K562 (cell line): ENCODE results near the gene ABHD1. TPM values are rescaled to one million over a fixed set of nuclear protein-coding genes. Genes with fewer than 3 reads are reported as not detected.

Source experiments
- ATAC-seq: fragments of 200-7000 bp; cut with Tn5 transposase; 3 replicates; pipeline ENCODE4 v1.9.1; 2020; ENCODE audit warnings: moderate library complexity
- BruUV-seq: library from RNA; stranded (reverse); fragments of 400-500 nt; replicated peaks from 2 replicates; lab custom pipeline; 2021; lab: Mats Ljungman, UMichigan
- CTCF ChIA-PET: fragments of 300-600 bp; formaldehyde crosslinking; extraction: SDS; loops from one replicate; lab custom pipeline; 2021; ENCODE audit warnings: low intra/inter-chr PET ratio; lab: Yijun Ruan, JAX
- POLR2A ChIA-PET: fragments of 300-600, 350-650 bp; sonication (Branson Sonifier 250); formaldehyde crosslinking; extraction: SDS; loops from one replicate; lab custom pipeline; 2021; ENCODE audit warnings: antibody characterized with exemption, inconsistent platforms; lab: Yijun Ruan, JAX
- DNase-seq, 4 experiments: peaks; one replicate each; pipeline versions ENCODE4 v3.0.0 to v3.0.0-alpha.2; 2011 to 2018; ENCODE audit warnings: low spot score in 3 of 4, mixed read lengths in 3 of 4; ENCODE audit errors: extremely low read depth in 1 of 4
- FAIRE-seq: peaks from 2 replicates; lab custom pipeline; 2011; peaks lifted over from hg19 to GRCh38; lab: Jason Lieb, UNC
- H2AFZ ChIP-seq: 2 replicates; pipeline ENCODE4 v1.6.0; 2011; ENCODE audit warnings: low read depth, low read length, control low read depth, inconsistent platforms
- H3K27ac ChIP-seq: fragments of 200-600 bp; 3 replicates; pipeline ENCODE4 v1.8.0; 2011; ENCODE audit warnings: low read depth, mild to moderate bottlenecking, control low read depth, inconsistent platforms, low read length, moderate library complexity, mixed read lengths; ENCODE audit errors: extremely low read depth
- H3K27me3 ChIP-seq, 2 experiments: fragments of 300-600 bp in 1 of 2; 2 replicates in 1 of 2; 3 replicates in 1 of 2; pipeline versions ENCODE4 v1.6.0 to v1.8.0; 2011; ENCODE audit warnings: inconsistent platforms in 2 of 2, low read length in 2 of 2, mild to moderate bottlenecking in 1 of 2, mixed read lengths in 1 of 2, moderate library complexity in 1 of 2; ENCODE audit not compliant: control insufficient read depth in 2 of 2, insufficient read depth in 2 of 2
- H3K36me3 ChIP-seq: fragments of 300-600 bp; 3 replicates; pipeline ENCODE4 v1.8.0; 2011; ENCODE audit warnings: mild to moderate bottlenecking, low read length, inconsistent platforms; ENCODE audit not compliant: control insufficient read depth, insufficient read depth
- H3K4me1 ChIP-seq, 2 experiments: fragments of 200-600 bp in 1 of 2; replicated peaks in 1 of 2; 2 replicates in 1 of 2; 3 replicates in 1 of 2; pipeline versions ENCODE4 v1.5.1 to v1.8.0; 2011; ENCODE audit warnings: inconsistent platforms in 2 of 2, low read length in 2 of 2, mild to moderate bottlenecking in 1 of 2, mixed read lengths in 1 of 2, moderate library complexity in 1 of 2; ENCODE audit not compliant: control insufficient read depth in 2 of 2, insufficient read depth in 2 of 2
- H3K4me2 ChIP-seq: 2 replicates; pipeline ENCODE4 v1.6.1; 2011; ENCODE audit warnings: low read length, control low read depth, inconsistent platforms, mixed read lengths; ENCODE audit not compliant: insufficient read depth
- H3K4me3 ChIP-seq: fragments of 200-600 bp; sonication (generic), shearing (Covaris generic); 2 replicates; pipeline ENCODE4 v1.5.1; 2016; ENCODE audit warnings: control low read depth, inconsistent platforms
- H3K79me2 ChIP-seq: fragments of 200-600 bp; 3 replicates; pipeline ENCODE4 v1.8.0; 2011; ENCODE audit warnings: low read length, inconsistent platforms; ENCODE audit not compliant: control insufficient read depth, insufficient read depth
- H3K9ac ChIP-seq, 2 experiments: 2 replicates each; pipeline versions ENCODE4 v1.6.0 to v1.6.1; 2011; ENCODE audit warnings: low read depth in 2 of 2, low read length in 2 of 2, control low read depth in 1 of 2, inconsistent platforms in 1 of 2, mild to moderate bottlenecking in 1 of 2, mixed read lengths in 1 of 2; ENCODE audit not compliant: insufficient read depth in 1 of 2
- H3K9me1 ChIP-seq: one replicate; pipeline ENCODE4 v1.6.0; 2011; ENCODE audit warnings: inconsistent platforms, mild to moderate bottlenecking, low read length, moderate library complexity; ENCODE audit not compliant: control insufficient read depth, insufficient read depth
- H3K9me3 ChIP-seq: replicated peaks from 2 replicates; pipeline ENCODE4 v1.5.1; 2011; ENCODE audit warnings: low read depth, low read length, inconsistent platforms; ENCODE audit not compliant: control insufficient read depth, insufficient read depth
- H4K20me1 ChIP-seq: replicated peaks from 2 replicates; pipeline ENCODE4 v1.6.1; 2011; ENCODE audit warnings: low read length, inconsistent platforms, mixed read lengths; ENCODE audit not compliant: control insufficient read depth, insufficient read depth
- E2F1 ChIP-seq: sonication (generic); formaldehyde crosslinking; IDR thresholded peaks from 2 replicates; pipeline ENCODE4 v1.8.1; 2023; ENCODE audit warnings: mild to moderate bottlenecking, missing genetic modification reagents, moderate library complexity
- GABPB2 ChIP-seq: fragments of 250-450 bp; sonication (Bioruptor Pico); conservative IDR thresholded peaks from 2 replicates; pipeline ENCODE4 v1.5.1; 2021; ENCODE audit warnings: mild to moderate bottlenecking
- HDAC2 ChIP-seq: fragments of 450-650 bp; IDR thresholded peaks from 2 replicates; pipeline ENCODE4 v1.6.1; 2016; ENCODE audit warnings: mild to moderate bottlenecking
- SPI1 ChIP-seq: IDR thresholded peaks from 2 replicates; pipeline ENCODE4 v1.6.1; 2011; ENCODE audit warnings: low read depth, low read length, control low read depth, borderline replicate concordance
- TFAP4 ChIP-seq: sonication (generic); formaldehyde crosslinking; IDR thresholded peaks from 2 replicates; pipeline ENCODE4 v1.8.0; 2022; ENCODE audit warnings: missing genetic modification reagents, mild to moderate bottlenecking, moderate library complexity, borderline replicate concordance
- TRIM25 ChIP-seq: fragments of 450-650 bp; IDR thresholded peaks from 2 replicates; pipeline ENCODE4 v1.7.0; 2016; ENCODE audit warnings: borderline replicate concordance
- ZNF444 ChIP-seq: fragments of 250-450 bp; sonication (Bioruptor Pico); IDR thresholded peaks from 2 replicates; pipeline ENCODE4 v1.4.0; 2020; ENCODE audit warnings: mild to moderate bottlenecking, moderate library complexity
- WGBS: fragments of 100-300 bp; shearing (Covaris generic); methylation state at CpG from one replicate; pipeline ENCODE4 v1.1.6; 2016; ENCODE audit warnings: low coverage, mixed read lengths; ENCODE audit not compliant: insufficient coverage; ENCODE audit errors: missing lambda C conversion rate; 5-methylcytosine and 5-hydroxymethylcytosine counted together
- in situ Hi-C: fragments of 300-500 bp; cut with MboI; formaldehyde crosslinking; loops from 4 replicates; pipeline ENCODE4 v1.15.0; 2018; ENCODE audit warnings: inconsistent platforms, mixed read lengths
- intact Hi-C: fragments of 100-400 bp; cut with micrococcal nuclease; formaldehyde crosslinking; loops from 2 replicates; pipeline ENCODE4 v1.14.2; 2022
- polyA plus RNA-seq, 8 experiments: library from polyadenylated mRNA; depleted of rRNA in 4 of 8; stranded (reverse) in 5 of 8; unstranded in 3 of 8; fragments of >200 nt; fragmentation: Nextera tagmentation in 2 of 8; fragmentation: Illumina TruSeq in 1 of 8; extraction: Ambion mirVana in 2 of 8; extraction: Trizol in 1 of 8; gene quantifications; 2 replicates each; pipeline versions ENCODE4 v1.2.1 to v1.2.3, GENCODE V29; 2011 to 2014; ENCODE audit warnings: inconsistent platforms in 1 of 8, missing spikeins in 1 of 8
- total RNA-seq, 7 experiments: library from RNA; depleted of rRNA in 6 of 7; stranded (reverse); fragments of >200 nt in 6 of 7; fragmentation: Illumina TruSeq in 2 of 7; extraction: Trizol in 2 of 7; gene quantifications; 2 replicates each; pipeline versions ENCODE4 v1.2.1 to v1.2.3, GENCODE V29; 2011 to 2021; ENCODE audit warnings: low replicate concordance in 1 of 7

ABHD1 gene
- total and polyA plus RNA-seq, 9 of the 15 experiments (the other 6 are each of a cell fraction or from before 2014, with no cell fraction given), result 0.10 to 0.16 (median 0.11) TPM; not detected in 5

- DNase-seq (no peak), ATAC-seq (no peak), FAIRE-seq (no peak)
- Histone ChIP-seq H4K20me1 (no peaks in the 10 kb centered on the region; the same call in 1 of the 2 replicates), H3K27ac (no peak overlapping the region), H3K4me2 (no peak overlapping the region), H2AFZ (peak overlapping the region; percentile 96), H3K4me1 (peaks cover 15 to 32% of the 10 kb centered on the region in 2 experiments; a peak in 4 of 5 replicates), H3K4me3 (no peak overlapping the region), H3K9me3 (no peaks in the 10 kb centered on the region; the same call in 1 of the 2 replicates), H3K9me1 (peaks cover 5% of the 10 kb centered on the region), H3K9ac (no peak overlapping the region), H3K27me3 (no peaks in the 10 kb centered on the region), H3K79me2 (peaks cover 21% of the 10 kb centered on the region), H3K36me3 (peaks cover 30% of the 10 kb centered on the region; the same call in 2 of the 3 replicates)
- TF ChIP-seq SPI1 (peak; percentile 25; the same call in 1 of the 2 replicates), GABPB2 (no peak), TRIM25 (no peak), E2F1 (no peak), ZNF444 (CRISPR knock-in tag) (no peak), TFAP4 (CRISPR knock-in tag) (no peak), HDAC2 (no peak)
- CTCF ChIA-PET, result no interaction called here
- 83% methylated on average over 12 of the region's 12 CpGs for WGBS
- in situ Hi-C loops, result no loop called here
- no TSS peak for BruUV-seq
- intact Hi-C loops, result no loop called here
- POLR2A ChIA-PET, result interaction anchor here (0.6 kb wide), 1 partner anchor 48 kb away, joined by 3 read pairs; no protein-coding TSS in a partner anchor
These were observed 11.9 kb downstream of the ABHD1 start for GRCh38 chr2:27135478-27135955.
